ENCODE measurements around the gene VPS11. TPM values are rescaled to one million over a fixed set of nuclear protein-coding genes. Genes with fewer than 3 reads are reported as not detected.

VPS11 gene
- total RNA-seq, 1 donor from 2014 or later = 36.3 TPM

DNA sequence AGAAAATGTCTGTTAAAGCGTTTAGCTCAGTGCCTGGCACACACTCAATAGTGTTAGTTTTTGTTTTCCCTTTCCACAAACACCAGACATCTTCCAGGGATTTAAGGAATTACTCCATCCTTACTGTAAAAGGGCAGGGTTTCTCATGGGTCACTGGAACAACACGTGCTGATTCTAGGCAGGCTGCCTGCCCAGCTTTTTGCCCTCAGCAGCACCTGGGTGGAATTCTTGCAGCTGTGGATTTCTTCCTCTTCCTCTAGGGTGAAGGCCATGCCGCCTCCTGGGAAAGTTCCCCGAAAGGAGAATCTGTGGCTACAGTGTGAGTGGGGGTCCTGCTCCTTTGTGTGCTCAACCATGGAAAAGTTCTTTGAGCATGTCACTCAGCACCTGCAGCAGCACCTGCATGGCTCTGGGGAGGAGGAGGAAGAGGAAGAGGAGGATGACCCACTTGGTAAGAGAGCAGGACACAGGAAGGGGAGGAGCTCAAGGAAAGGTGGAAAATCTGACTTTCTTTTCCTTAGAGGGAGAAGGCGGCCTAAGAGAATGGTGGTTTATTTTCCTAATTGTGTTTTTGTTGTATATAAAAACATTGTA, 59.2 kb downstream of the VPS11 start:
- H3K4me3 Mint-ChIP-seq (ENCODE audit: low read depth) = no peak overlapping the region
- no peak overlapping the region for H3K27ac Mint-ChIP-seq
- H3K4me1 Mint-ChIP-seq (ENCODE audit: low read depth) = peaks cover 11% of the 10 kb centered on the region
- H3K9me3 Mint-ChIP-seq (ENCODE audit: low read depth) = no peaks in the 10 kb centered on the region
- no peak for TF ChIP-seq CTCF (IDR thresholded peaks at IDR 0.05; ENCODE audit: unreplicated experiment)
- no peak for DNase-seq (ENCODE audit: low spot score, unreplicated experiment)
- H3K36me3 Mint-ChIP-seq (ENCODE audit: insufficient read depth) = peaks cover 7% of the 10 kb centered on the region
- H3K27me3 Mint-ChIP-seq = no peaks in the 10 kb centered on the region

GRCh38 chr11:119130662-119131061, 63.0 kb downstream of the VPS11 start:
- H3K27ac Mint-ChIP-seq = no peak overlapping the region
- H3K4me3 Mint-ChIP-seq (ENCODE audit: low read depth) = no peak overlapping the region

More at GRCh38 chr11:119130662-119131061, 63.0 kb downstream of the VPS11 start:
- no peak for TF ChIP-seq CTCF (IDR thresholded peaks at IDR 0.05; ENCODE audit: unreplicated experiment)
- H3K9me3 Mint-ChIP-seq (ENCODE audit: low read depth) = no peaks in the 10 kb centered on the region
- DNase-seq (ENCODE audit: low spot score, unreplicated experiment) = no peak
- H3K36me3 Mint-ChIP-seq (ENCODE audit: insufficient read depth) = peaks cover 11% of the 10 kb centered on the region
- no peaks in the 10 kb centered on the region for H3K27me3 Mint-ChIP-seq
- no peaks in the 10 kb centered on the region for H3K4me1 Mint-ChIP-seq (ENCODE audit: low read depth)

Small RNA genes within 50 kb of the gene (microRNA-seq; reads per million reads assigned to microRNA genes)
- not detected for gene MIR3656 (ENCODE audit: borderline number of aligned reads, unreplicated experiment)

Other genes starting within 250 kb of the VPS11 start
- gene CXCR5, start 183.9 kb upstream of the VPS11 start, total RNA-seq = not detected in 2 replicates
- 26.4 and 30.3 TPM in 2 replicates for gene BCL9L, start 141.9 kb upstream of the VPS11 start, total RNA-seq
- gene UPK2, start 111.5 kb upstream of the VPS11 start, total RNA-seq = 0.41 TPM in 1 of 2 replicates, not detected in the other
- gene FOXR1, start 96.1 kb upstream of the VPS11 start, total RNA-seq = not detected in 2 replicates
- 56.5 and 66.6 TPM in 2 replicates for gene CENATAC, start 69.7 kb upstream of the VPS11 start, total RNA-seq
- 1,089 and 1,112 TPM in 2 replicates for gene RPS25, start 49.5 kb upstream of the VPS11 start, total RNA-seq
- 60.3 and 60.7 TPM in 2 replicates for gene TRAPPC4, start 49.1 kb upstream of the VPS11 start, total RNA-seq
- gene SLC37A4, start 36.9 kb upstream of the VPS11 start, total RNA-seq = 52.7 and 53.4 TPM in 2 replicates
- gene HYOU1, start 10.6 kb upstream of the VPS11 start, total RNA-seq = 196 and 199 TPM in 2 replicates
- gene HMBS, start 17.1 kb downstream of the VPS11 start, total RNA-seq = 39.0 and 39.8 TPM in 2 replicates
- gene DPAGT1, start 34.0 kb downstream of the VPS11 start, total RNA-seq = 53.4 and 60.8 TPM in 2 replicates
- gene C2CD2L, start 39.5 kb downstream of the VPS11 start, total RNA-seq = 7.2 and 7.3 TPM in 2 replicates
- 48.7 and 52.2 TPM in 2 replicates for gene HINFP, start 53.8 kb downstream of the VPS11 start, total RNA-seq
- gene ABCG4, start 81.2 kb downstream of the VPS11 start, total RNA-seq = 0.53 and 0.78 TPM in 2 replicates
- 14.7 and 15.9 TPM in 2 replicates for gene NLRX1, start 100.9 kb downstream of the VPS11 start, total RNA-seq
- 6.2 and 6.3 TPM in 2 replicates for gene NHERF4, start 117.7 kb downstream of the VPS11 start, total RNA-seq
- gene CBL, start 138.5 kb downstream of the VPS11 start, total RNA-seq = 26.4 and 26.5 TPM in 2 replicates
- gene MCAM, start 249.3 kb downstream of the VPS11 start, total RNA-seq = 9.8 and 12.7 TPM in 2 replicates

Measured in progenitor cell of endocrine pancreas (in vitro differentiated cells).